GM18508 (cell line): ENCODE measurements around the gene GTPBP4.
A peak's percentile ranks its signal among the peaks of the same experiment; 100 is the strongest.
"Not testable (repeated sequence)": the region's sequence is repeated elsewhere in the genome, so short reads cannot be mapped to it uniquely, and the experiment has no call there.

ENCODE experiments used
- ATAC-seq: cut with Tn5 transposase; IDR thresholded peaks from one replicate; pipeline ENCODE4 v1.9.1; 2021; ENCODE audit warnings: moderate number of reproducible peaks; ENCODE audit not compliant: insufficient read depth, unreplicated experiment

Gene GTPBP4

GRCh38 chr10:987620-987869 lies 689 bp upstream of the GTPBP4 start:
- ATAC-seq, result no peak

- ATAC-seq, result no peak
These were observed 672 bp downstream of the GTPBP4 start for GRCh38 chr10:988667-989545.

- ATAC-seq, result no peak
These were observed 2.6 kb downstream of the GTPBP4 start for GRCh38 chr10:990808-991207.

GRCh38 chr10:992467-992866 lies 4.2 kb downstream of the GTPBP4 start:
- ATAC-seq, result peak; percentile 33

GRCh38 chr10:992871-993270 lies 4.6 kb downstream of the GTPBP4 start:
- no peak for ATAC-seq

DNA sequence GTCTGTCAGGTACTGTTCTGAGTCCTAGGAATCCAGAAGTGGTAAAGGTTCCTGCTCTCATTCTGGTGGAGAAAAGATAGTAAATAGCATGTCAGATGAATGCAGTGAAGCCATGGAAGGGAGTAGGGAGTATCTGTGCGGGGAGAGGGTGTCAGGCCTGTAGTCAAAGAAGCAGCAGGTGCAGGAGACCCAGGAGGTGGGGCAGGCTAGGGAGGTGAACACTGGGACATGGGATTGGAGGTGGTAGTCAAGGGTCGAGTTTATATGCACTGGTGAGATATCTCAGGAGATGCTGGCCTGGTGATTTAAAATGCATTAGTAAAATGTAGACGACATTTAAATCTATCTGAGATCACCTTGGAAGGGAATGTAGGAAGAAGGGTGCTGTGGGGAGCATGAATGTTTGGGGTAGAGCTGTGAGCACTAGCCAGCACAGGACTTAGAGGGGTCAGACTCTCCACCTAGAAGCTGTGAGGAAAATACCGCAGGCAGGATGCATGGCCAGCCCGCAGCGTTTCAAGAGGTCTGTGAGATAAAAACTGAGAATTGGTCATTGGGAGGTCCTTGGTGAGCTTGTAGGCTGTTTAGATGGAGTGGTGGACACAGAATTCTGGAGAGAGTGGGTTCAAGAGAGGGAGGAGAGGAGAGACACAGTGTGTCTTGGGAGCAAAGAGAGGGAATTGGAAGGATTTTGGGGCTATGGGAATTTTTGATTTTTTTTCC lies 6.8 kb downstream of the GTPBP4 start:
- no peak for ATAC-seq

DNA sequence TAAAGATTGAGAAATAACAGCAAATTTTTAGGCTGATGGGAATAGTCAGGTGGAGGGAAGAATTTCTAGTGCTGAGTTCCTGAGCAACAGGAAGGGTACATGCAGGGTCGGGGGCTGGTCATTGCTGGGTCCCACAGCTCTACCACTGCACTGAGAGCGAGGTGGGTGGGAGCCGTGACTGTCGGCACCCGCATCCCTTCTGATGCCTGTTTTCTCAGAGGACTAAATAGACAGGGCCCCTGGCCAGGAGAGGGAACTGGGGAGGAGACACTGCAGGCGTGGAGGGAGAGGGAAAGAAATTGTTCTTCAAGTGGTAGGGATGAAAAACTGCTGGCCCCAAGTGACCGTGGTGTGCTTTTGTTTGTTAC lies 7.3 kb downstream of the GTPBP4 start:
- no peak for ATAC-seq

GRCh38 chr10:996031-996430 lies 7.8 kb downstream of the GTPBP4 start:
- no peak for ATAC-seq

DNA sequence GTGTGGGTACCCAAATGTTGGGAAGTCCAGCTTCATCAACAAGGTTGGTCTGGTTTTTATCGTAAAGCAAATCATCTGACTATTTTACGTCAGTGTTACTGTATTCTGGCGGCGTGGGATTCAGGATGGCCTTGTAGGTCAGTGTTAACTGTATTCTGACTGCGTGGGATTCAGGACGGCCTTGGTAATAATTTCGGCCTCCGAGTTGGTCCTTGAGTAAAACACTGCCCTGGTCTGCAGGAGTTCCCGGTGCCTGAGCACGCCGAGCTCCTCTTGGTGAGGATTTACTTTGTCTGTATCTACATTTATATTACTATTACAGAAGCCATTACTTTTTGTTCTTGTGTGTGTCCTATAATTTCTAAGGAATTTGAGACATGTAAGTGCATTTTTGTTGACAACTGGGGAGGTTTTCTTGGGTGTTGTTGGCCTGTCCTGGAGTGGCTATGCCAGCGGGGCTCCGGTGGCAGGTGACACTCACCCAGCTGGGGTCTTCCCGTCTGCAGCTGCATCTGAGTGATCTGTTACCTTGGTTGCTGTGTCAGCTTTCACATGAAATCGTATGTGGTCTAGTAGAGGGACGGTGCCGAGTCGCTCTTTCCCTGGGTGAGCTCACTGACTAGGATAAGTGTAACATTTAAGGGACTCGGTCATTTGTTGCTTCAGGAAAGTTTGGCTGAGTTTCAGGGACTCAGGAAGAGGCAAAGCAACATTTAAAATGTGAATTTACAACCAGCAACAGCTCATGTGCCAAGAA lies 9.2 kb downstream of the GTPBP4 start:
- ATAC-seq, result no peak

GRCh38 chr10:1002425-1003006 lies 14.3 kb downstream of the GTPBP4 start:
- ATAC-seq, result no peak

DNA sequence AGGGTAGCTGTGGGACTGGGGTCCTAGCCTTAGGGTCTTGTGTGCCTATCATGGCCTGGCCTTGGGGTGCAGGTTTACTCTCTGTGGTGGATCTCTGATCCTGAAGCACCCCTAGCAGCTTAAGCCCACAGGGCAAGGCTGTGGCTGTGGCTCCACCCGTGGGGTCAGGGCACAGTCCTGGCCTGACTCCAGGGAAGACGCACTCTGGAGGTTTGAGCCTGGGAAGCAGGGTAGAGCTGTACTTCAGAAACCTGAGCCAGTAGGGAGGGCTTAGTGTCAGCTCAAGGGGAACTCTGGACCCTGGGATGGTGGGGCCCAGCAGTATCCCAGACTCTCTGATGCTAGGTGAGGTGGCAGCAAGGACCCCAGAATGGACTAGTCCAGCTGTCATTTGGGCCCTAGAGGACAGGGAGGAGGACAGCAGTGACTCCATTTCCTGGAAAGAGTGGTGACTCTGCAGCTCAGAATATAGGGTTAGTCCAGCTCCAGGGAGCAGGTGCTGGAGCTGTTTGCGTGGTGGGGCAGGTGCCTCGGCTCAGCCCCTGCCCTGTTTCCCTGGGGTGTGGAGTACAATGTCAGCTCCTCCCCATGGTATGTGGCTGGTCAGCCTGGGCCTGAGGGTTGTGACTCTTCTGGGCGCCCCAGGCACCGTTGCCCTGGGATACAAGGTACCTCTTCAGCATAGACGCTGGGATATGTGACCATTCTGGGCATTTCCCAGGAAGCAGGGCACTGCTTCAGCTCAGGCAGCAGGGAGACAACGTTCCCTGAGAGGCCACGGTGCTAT lies 15.8 kb downstream of the GTPBP4 start:
- ATAC-seq, result no peak

- no peak for ATAC-seq
These were observed 18.3 kb downstream of the GTPBP4 start for GRCh38 chr10:1006573-1006972.

DNA sequence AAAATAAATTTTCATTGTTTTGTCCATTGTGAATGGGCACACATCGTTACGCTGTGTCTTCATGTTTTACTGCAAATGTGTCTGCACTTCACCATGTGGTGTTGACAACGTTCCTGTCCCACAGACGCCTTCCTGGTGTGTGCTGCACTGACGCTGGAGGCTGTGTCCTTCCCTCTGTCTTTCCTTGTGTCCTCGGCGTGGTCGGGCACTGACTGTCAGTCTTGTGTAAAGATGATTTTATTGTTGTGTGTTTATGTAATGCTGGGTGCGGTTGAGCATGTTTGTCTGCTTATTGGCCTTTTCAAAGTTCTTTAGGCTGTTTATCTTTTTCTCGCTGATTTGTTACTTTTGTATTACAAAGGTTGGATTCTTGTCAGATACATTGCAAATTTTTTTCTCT lies 19.3 kb downstream of the GTPBP4 start:
- no peak for ATAC-seq

GRCh38 chr10:1009071-1009494 lies 20.8 kb downstream of the GTPBP4 start:
- no peak for ATAC-seq

- not testable (repeated sequence) for ATAC-seq
These were observed 21.7 kb downstream of the GTPBP4 start for GRCh38 chr10:1009947-1010346.

DNA sequence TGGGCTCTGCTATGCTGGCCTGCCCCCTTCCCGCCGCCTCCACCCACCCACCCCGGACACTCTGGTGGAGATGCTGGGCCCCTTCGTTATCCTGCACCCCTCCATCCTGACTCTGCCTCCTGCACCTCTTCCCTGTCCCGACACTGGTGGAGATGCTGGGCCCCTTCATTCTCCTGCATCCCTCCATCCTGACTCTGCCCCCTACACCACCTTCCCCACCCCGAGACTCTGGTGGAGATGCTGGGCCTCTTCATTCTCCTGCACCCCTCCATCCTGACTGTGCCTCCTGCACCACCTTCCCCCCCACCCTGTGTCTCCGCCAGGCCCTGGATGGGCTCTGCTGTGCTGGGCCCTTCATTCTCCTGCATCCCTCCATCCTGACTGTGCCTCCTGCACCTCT lies 22.5 kb downstream of the GTPBP4 start:
- no peak for ATAC-seq

- ATAC-seq, result no peak
These were observed 23.5 kb downstream of the GTPBP4 start for GRCh38 chr10:1011696-1012095.

GRCh38 chr10:1015688-1016087 lies 27.5 kb downstream of the GTPBP4 start:
- ATAC-seq, result no peak

DNA sequence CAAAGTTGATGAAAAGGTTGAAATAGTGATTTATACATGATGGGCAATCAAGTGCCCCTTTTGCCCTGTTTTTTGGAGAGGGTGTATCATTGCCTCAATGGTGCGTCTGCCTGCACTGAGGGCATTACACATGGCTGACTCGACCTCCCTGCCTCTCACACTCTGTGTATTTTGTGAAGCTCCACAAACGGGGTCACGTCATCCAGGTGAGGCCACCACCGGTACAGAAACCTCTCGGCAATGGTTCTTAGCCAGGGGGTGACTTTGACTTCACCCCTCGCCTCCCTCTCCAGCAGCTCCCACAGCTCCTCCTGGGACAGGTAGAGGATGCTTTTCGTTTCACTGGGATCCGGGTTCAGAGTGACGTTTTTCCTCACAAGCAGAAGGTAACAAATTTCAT lies 31.1 kb downstream of the GTPBP4 start:
- no peak for ATAC-seq

GRCh38 chr10:1020460-1020859 lies 32.2 kb downstream of the GTPBP4 start:
- ATAC-seq, result no peak
